Activated T-cell treated with anti-CD3 and anti-CD28 coated beads for 1 hour (primary cell): ENCODE data around the gene SGTB.

Source experiments
- DNase-seq: peaks from one replicate; pipeline ENCODE4 v3.0.0-alpha.2; 2020; ENCODE audit warnings: low read depth

The SGTB gene, protein sequence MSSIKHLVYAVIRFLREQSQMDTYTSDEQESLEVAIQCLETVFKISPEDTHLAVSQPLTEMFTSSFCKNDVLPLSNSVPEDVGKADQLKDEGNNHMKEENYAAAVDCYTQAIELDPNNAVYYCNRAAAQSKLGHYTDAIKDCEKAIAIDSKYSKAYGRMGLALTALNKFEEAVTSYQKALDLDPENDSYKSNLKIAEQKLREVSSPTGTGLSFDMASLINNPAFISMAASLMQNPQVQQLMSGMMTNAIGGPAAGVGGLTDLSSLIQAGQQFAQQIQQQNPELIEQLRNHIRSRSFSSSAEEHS

DNA sequence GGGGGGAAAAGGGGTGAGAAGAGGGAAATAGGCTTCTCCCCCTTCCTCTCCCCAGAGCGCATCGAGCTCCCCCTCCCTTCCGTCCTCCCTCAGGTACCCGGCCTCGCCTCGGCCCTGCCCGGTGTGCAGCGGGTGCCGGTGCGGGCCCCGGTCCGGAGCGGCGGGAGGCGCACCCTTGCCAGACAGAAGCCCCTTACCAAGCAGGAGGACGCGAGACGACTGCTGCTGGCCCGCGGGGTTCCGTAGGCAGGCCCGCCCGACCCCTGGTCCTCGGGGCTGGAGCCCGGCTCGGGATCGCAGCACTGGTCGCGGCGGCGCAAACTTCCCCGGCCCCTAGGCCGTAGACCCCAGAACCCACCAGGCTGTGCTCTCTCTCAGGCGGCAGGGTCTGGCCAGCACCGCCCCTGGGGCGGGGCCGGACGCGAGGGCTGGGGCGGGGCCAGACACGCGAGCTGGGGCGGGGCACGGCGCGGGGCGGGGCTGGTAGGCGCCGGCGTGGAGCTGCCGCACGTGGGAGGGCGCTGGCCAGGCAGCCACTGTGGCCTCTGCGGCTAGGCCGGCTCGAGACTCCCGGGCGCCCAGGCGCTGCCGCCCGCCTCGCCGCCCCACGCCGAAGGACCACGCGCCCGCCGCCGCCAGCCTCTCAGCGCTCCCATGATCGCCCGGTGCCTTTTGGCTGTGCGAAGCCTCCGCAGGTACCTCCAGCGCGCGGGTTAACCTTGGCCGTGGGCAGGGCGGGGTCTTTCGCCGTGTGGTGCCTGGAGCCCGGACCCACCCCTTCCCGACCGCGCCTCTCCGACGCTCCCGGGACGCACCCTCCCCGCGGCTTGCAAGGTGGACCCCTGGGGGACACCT lies at the start of gene SGTB, which contains the start of gene NLN:
Gene SGTB (minus strand): TSS at position 390 of the 855 bp plus-strand sequence. CDS start 1,302 bp downstream, outside the sequence.
Gene NLN (plus strand): TSS at position 486 of the 855 bp plus-strand sequence. CDS start 169 bp downstream, at position 655.
- DNase-seq, result peak; percentile 82

DNA sequence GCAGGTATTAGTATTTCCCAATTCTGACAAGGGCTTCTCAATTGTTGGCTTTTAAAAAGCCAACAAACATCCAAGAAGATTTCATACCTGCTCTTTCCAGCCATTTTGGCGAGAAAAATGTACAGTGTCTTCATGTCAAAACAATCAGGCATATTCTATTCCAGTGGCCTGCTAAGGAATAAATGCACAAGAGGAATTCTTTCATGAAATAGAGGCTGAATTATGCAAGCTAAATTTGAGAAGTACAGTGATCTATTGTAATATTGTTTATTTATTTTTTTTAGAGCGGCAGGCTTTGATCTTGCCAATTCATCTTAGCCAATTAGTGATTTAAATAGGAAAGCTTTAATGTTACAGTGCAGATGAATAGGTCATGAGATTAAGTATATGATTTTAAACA lies 49.4 kb upstream of the SGTB start:
- DNase-seq, result no peak

DNA sequence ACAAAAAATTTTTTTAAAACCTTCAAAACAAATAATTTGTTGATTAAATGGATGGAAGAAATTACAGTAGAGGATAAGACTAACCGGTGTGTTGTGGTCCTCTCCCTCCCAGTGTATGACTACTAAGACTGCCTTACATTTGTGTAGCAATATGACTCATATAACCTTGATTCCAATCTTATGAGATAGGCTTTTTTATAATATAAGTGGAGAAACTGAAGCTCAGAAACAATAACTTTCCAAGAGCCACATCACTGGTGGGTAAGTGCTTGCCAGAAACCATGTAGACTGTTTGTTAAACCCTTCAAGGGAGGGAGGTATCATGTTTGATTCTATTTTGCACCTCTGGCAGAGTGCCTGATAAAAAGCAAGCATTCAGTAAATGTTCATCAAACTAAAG lies 47.6 kb upstream of the SGTB start:
- DNase-seq, result no peak

DNA sequence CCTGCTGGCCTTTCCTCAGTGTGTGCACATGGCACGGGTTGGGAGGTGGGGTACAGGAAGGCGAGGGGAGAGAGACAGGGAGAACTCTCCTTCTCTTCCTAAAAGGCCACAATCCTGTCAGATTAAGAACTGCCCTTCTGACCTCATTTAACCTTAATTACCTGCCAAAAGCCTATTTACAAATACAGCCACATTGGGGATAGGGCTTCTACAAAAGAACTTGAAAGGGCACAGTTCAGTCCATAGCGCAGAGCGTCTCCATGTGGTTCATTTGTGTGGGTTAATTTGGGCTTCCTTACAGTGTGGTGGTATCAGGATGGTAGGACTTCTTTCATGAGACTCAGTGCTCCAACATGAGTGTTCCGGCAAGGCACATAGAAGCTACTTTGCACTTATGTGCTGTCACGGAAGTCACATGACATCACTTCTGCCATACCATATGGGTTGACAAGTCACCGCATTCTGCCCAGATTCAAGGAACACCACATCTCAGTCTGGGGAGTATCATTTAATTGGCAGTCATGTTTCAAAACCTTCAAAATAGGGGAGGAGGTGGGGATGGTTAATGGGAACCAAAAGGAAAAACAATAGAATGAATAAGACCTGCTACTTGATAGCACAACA lies 46.9 kb upstream of the SGTB start:
- DNase-seq, result no peak

DNA sequence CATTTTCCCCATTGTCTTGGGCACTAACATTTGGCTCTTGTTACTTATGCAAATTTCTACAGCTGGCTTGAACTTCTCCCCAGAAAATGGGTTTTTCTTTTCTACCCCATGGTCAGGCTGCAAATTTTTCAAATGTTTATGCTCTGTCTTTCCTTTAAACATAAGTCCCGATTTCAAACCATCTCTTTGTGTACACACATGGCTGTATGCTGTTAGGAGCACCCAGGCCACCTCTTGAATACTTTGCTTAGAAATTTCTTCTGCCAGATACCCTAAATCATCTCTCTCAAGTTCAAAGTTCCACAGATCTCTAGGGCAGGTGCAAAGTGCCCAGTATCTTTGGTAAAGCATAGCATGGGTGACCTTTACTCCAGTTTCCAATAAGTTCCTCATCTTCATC lies 45.7 kb upstream of the SGTB start:
- DNase-seq, result no peak

DNA sequence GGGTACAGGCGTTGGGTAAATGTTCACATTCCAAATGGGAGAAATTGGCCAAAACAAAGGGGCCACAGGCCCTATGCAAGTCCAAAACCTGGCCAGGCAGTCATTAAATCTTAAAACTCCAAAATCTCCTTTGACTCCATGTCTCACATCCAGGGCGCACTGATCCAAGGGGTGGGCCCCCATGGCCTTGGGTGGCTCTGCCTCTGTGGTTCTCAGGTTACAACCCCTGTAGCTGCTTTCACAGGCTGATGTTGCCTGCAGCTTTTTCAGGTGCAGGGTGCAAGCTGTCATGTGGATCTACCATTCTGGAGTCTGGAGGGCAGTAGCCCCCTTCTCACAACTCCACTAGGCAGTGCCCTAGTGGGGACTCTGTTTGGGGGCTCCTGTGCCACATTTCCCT lies 44.9 kb upstream of the SGTB start:
- DNase-seq, result no peak

DNA sequence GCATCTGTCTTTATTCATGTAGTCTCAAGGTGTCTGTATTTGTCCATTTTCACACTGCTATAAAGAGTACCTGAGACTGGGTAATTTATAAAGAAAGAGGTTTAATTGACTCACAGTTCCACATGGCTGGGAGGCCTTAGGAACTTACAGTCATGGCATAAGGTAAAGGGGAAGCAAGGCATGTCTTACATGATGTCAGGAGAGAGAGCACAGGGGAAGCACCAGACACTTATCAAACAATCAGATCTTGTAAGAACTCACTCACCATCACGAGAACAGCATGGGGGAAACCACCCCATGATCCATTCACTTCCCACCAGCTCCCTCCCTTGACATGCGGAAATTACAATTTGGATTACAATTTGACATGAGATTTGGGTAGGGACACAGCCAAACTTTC lies 44.3 kb upstream of the SGTB start:
- DNase-seq, result no peak

DNA sequence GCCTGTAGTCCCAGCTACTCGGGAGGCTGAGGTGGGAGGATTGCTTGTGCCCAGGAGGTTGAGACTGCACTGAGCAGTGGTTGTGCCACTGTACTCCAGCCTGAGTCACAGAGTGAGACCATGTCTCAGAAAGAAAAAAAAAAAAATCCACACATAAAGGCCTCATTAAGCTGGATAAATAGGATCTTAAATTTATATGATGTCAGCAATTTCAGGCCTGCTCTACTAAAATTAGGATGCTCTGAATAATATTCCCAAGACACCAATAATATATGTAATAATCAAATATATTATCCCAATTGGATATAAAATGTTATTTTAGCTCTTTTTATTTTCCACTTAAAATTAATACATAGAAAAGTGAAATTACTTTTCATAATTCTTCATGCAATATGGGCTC lies 43.7 kb upstream of the SGTB start:
- no peak for DNase-seq

DNA sequence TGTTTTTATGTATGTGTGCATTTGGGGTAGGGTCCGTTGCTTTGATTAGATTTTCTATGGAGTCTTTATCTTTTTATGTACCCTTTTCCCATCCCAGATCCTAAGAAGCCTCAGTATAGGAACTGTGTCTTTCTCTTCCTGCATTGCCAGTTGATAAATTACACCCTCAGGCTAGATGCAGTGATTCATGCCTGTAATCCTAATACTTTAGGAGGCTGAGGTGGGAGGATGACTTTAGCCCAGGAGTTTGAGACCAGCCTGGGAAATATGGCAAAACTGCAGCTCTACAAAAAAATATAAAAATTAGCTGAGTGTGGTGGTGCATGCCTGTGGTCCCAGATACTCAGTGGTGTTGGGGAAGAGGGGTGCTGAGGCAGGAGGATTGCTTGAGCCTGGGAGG lies 40.3 kb upstream of the SGTB start:
- no peak for DNase-seq

DNA sequence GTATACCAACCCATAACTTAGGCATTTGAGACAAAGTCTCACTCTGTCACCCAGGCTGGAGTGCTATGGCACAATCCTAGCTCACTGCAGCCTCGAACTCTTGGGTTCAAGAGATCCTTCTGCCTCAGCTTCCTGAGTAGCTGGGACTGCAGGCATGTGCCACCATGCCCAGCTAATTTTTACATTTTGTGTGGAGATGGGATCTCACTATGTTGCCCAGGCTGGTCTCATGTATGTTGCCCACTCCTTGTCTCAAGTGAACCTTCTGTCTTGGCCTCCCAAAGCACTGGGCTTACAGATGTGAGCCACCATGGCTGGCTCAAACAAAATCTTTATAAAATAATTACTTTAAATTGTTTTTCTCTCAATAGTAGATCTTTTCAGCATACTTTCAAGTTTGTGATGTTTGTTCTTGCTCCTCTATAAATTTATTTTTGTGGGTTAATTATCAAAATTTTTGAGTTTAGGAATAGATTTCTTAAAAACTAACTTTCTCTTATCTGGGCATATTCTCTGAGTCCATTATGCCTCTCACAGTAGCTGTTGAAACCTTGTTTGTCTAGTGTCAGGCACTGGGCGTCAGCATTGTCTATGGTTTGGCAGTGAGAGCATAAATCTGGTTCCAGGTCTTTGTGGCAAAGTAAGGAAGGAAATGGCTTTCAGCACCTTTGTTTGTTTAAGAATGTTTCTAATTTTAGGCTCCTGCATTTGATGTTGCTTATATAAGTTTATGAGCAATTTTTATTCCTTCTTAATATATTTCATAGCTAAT lies 38.8 kb upstream of the SGTB start:
- DNase-seq, result peak; percentile 40

DNA sequence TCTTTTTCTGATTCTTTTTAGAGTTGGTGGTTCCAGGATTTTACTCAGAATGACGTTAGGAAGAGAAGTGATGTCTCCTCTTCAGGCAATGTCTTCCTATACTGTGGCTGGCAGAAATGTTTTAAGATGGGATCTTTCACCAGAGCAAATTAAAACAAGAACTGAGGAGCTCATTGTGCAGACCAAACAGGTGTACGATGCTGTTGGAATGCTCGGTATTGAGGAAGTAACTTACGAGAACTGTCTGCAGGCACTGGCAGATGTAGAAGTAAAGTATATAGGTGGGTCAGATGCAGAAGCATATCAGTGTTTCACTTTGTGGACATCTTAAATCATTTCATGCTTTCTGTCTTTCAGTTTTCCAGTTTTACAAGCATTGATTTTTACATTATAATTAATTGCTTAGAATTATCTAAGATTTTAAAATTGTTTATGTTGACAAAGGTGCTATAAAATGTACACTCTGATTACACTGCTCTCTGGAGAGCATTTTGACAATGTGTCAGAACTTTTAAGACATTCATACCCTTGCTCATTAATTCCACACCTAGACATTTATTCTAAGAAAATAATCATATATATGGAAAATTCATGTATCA lies 36.7 kb upstream of the SGTB start:
- no peak for DNase-seq

DNA sequence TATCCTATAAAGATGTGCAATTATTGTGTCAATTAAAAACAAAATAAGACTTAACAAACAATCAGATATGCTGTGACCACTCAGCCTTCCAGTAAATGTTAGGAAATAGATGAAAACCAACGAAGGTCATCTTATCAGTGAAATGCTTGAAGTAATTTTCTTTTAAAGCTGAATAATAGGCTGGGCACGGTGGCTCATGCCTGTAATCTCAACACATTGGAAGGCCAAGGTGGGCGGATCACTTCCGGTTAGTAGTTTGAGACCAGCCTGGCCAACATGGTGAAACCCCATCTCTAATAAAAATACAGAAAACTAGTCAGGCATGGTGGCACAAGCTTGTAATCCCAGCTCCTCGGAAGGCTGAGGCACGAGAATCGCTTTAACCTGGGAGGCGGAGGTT lies 31.3 kb upstream of the SGTB start:
- no peak for DNase-seq

DNA sequence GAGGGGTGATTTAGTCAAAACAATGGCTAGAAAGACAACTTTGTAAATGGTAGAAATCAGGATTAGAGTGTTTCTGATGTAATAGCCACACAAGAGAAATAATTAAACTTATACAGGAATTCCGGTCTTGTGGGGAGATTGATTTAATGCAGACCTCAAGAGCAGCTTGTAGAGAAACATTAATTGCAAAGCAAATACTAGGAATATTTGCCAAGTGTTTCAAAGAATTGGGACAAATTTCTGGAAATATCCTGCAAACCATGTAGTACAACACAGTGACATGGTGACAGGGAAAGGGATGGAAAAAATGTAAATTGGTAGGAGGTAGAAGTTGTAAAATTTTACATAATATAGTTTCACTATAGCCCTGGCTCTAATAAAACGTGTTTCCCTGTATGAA lies 29.0 kb upstream of the SGTB start:
- DNase-seq, result no peak

DNA sequence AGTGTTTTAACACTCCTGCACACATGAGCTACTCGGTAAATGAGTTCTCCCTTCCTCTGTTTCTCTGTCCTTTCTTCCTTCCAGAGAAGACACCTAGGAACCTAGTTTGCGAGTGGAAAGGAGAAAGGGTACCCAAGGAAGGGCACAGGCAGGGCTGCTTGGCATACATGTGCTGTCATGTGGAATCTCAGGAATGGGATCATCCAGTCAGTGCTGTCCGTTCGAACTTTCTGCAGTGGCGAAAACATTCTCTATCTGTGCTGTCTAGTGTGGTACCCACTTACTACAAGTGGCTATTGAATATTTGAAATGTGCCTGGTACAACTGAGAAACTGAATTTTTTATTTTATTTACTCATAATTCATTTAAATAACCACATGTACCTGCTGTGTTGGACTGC lies 28.0 kb upstream of the SGTB start:
- DNase-seq, result no peak

DNA sequence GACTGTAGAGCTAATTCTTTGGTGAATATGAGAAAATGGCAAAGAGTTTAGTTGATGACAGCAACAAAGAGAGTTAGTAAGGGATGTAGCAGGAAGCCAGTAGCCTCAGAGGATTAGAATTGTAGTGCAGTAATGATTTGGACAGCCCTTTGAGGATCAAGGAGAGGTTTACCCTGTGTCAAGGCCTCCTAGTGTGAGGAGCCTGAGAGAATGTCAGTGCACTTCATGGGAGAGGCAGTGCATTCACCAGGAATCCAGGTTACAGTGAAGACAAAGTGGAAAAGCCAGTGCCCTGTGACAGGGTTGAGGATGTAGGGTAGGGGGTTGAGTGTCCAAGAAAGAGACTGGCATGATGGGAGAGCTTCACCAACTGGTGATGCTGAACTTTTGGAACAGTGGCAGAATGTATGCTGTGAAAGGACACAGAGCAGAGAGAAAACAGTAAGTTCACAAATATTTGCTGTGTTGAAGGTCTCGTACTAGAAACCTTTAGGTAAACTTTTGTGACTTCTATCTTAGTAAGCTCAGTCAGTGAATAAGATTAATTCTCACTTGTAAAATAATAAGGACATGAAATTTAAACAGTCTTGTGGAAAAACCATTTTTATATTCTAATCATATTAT lies 27.4 kb upstream of the SGTB start:
- DNase-seq, result no peak

DNA sequence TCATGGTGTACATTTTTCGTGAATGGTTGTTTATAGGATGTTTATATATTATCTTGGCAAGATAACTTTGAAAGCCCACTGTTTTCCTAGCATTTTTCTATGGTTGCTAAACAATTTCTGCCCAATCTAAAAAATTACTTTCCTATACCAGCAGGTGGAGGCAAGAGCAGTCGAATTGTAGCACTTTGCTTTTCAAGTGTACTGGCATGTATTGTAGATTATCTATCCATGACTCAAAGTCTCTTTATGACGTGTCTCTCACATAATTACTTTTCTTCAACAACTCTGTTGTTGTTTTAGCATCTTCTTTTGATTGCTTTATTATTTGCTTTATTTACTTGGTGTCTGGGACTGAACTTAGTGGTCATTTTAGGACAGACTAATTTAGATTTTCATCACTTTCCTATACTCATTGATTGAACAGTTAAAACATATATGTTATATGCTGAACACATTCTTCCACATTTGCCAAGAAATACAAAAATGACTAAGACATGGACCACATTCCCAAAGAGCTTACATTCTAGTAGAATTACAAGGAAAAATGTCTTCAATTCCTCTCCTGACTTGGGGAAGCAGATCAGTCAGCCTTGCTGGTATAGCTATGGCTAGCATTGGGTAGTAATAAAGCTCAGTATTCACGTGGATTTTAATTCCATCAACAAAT lies 20.8 kb upstream of the SGTB start:
- DNase-seq, result no peak

DNA sequence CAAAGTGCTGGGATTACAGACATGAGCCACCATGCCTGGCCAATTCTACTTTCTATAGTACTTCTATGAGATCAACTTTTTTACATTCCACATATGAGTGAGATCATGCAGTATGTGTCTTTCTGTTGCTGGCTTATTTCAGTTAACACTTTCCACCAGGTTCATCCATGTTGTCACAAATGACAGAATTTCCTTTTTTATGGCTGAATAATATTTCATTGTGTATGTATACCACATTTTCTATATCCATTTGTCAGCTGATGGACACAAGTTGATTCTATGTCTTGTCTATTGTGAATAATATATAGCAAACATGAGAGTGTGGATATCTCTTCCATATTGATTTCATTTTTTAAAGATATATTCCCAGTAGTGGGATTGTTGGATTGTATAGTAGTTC lies 17.3 kb upstream of the SGTB start:
- DNase-seq, result no peak

DNA sequence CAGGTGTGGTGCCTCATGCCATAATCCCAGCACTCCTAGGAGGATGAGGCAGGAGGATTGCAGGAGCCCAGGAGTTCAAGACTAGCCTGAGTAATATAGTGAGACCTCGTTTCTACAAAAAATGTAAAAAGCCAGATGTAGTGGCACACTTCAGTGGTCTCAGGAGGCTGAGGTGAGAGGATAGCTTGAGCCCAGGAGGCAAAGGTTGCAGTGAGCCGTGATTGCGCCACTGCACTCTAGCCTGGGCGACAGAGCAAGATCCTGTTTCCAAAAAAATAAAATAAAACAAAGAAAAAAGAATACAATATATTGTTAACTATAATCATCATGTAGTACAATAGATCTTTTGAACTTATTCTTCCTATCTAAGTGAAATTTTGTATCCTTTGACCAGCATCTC lies 16.4 kb upstream of the SGTB start:
- no peak for DNase-seq

DNA sequence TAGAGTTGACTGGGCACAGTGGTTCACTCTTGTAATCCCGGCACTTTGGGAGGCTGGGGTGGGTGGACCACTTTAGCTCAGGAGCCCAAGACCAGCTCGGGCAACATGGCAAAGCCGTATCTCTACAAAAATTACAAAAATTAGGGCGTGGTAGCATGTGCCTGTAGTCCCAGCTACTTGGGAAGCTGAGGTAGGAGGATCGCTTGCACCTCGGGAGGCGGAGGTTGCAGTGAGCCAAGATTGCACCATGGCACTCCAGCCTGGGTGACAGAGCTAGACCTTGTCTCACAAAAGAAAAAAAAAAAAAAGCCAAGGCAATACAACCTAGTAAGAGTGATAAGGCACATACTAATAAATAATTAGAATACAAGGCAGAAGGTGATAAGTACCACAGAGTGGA lies 15.9 kb upstream of the SGTB start:
- DNase-seq, result no peak

DNA sequence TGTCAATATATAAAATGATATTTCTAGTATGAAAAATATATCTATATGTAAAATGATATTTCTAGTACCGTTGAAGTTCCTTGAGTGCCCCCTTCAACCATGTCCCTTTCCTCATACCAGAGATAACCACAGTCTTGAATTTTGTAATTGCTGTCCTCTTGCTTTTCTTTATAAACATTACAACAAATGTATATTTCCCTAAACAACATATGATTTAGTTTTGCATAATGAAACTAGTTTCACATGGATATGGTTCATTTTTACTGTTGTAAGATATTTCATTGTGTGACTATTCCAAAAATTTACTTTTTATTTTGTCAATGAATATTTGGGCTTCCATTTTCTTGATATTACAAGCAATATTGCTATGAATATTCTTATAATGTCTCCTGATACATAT lies 14.1 kb upstream of the SGTB start:
- no peak for DNase-seq

DNA sequence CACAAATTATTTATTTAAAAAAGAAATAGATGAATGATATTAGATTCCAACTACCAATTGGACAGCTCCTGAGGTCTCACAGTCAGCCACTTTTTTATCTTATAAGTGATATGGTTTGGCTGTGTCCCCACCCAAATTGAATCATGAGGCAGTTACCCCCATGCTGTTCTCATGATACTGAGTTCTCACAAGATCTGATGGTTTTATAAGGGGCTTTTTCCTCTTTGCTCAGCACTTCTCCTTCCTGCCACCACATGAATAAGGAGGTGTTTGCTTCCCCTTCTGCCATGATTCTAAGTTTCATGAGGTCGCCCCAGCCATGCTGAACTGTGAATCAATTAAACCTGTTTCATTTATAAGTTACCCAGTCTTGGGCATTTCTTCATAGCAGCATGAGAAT lies 13.0 kb upstream of the SGTB start:
- DNase-seq, result no peak
